Glutamatergic neuron (in vitro differentiated cells): Measurements from ENCODE around the gene CXCL14. TPM values are rescaled to one million over a fixed set of nuclear protein-coding genes. Genes with fewer than 3 reads are reported as not detected.

Experiments
- DNase-seq: peaks from one replicate; pipeline ENCODE4 v3.0.0; 2022
- H3K27ac Mint-ChIP-seq: one replicate; pipeline ENCODE4 v1.8.0; 2020; ENCODE audit warnings: mild to moderate bottlenecking, mixed read lengths, inconsistent platforms; ENCODE audit not compliant: unreplicated experiment
- H3K27me3 Mint-ChIP-seq: one replicate; pipeline ENCODE4 v1.8.0; 2020; ENCODE audit warnings: mild to moderate bottlenecking, moderate library complexity, mixed read lengths, inconsistent platforms; ENCODE audit not compliant: unreplicated experiment
- H3K36me3 Mint-ChIP-seq: one replicate; pipeline ENCODE4 v1.8.0; 2020; ENCODE audit warnings: mild to moderate bottlenecking, mixed read lengths, inconsistent platforms; ENCODE audit not compliant: unreplicated experiment
- H3K4me1 Mint-ChIP-seq: one replicate; pipeline ENCODE4 v1.8.0; 2020; ENCODE audit warnings: mild to moderate bottlenecking, low read depth, mixed read lengths, inconsistent platforms; ENCODE audit not compliant: unreplicated experiment
- H3K4me3 Mint-ChIP-seq: one replicate; pipeline ENCODE4 v1.8.0; 2020; ENCODE audit warnings: mild to moderate bottlenecking, mixed read lengths, inconsistent platforms; ENCODE audit not compliant: unreplicated experiment
- H3K9me3 Mint-ChIP-seq: one replicate; pipeline ENCODE4 v1.8.0; 2020; ENCODE audit warnings: mild to moderate bottlenecking, moderate library complexity, mixed read lengths, inconsistent platforms; ENCODE audit not compliant: unreplicated experiment
- total RNA-seq: library from RNA; stranded (reverse); fragmentation: NEBNext Ultra II Directional; extraction: Animal tissue kit (Norgen Biotek cat#: 25700); gene quantifications from one replicate; pipeline ENCODE4 v1.2.1, GENCODE V29; 2021; ENCODE audit not compliant: unreplicated experiment
- TF ChIP-seq, protein P1 (sequence below): fragments of 200-600 bp; sonication (generic); IDR thresholded peaks from one replicate; pipeline ENCODE4 v1.5.0; 2021; ENCODE audit not compliant: partially characterized antibody, unreplicated experiment

The CXCL14 gene
- total RNA-seq, 1 donor from 2014 or later = 0.32 TPM

DNA sequence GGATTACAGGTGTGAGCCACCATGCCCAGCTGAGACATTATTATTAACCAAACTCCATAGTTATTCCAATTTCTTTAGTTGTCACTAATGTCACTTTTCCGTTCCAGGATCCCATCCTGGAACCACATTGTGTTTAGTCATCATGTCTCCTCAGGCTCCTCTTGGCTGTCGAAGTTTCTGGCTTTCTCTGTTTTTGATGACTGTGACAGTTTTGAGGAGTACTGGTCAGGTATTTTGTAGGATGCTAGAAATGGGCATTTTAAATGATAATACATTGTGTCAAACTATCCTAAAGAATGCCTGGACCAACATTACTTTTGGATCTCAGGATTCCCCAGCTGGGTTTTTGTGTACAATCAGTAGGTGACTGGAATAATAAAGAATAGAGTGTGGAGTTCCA, 23.3 kb downstream of the CXCL14 start:
- TF ChIP-seq, protein P1, sequence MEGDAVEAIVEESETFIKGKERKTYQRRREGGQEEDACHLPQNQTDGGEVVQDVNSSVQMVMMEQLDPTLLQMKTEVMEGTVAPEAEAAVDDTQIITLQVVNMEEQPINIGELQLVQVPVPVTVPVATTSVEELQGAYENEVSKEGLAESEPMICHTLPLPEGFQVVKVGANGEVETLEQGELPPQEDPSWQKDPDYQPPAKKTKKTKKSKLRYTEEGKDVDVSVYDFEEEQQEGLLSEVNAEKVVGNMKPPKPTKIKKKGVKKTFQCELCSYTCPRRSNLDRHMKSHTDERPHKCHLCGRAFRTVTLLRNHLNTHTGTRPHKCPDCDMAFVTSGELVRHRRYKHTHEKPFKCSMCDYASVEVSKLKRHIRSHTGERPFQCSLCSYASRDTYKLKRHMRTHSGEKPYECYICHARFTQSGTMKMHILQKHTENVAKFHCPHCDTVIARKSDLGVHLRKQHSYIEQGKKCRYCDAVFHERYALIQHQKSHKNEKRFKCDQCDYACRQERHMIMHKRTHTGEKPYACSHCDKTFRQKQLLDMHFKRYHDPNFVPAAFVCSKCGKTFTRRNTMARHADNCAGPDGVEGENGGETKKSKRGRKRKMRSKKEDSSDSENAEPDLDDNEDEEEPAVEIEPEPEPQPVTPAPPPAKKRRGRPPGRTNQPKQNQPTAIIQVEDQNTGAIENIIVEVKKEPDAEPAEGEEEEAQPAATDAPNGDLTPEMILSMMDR = no peak
- DNase-seq = no peak
- Mint-ChIP-seq H3K4me1 (peaks cover 5% of the 10 kb centered on the region), H3K36me3 (no peaks in the 10 kb centered on the region), H3K27me3 (peaks cover 2% of the 10 kb centered on the region), H3K4me3 (no peak overlapping the region), H3K9me3 (peaks cover 4% of the 10 kb centered on the region), H3K27ac (no peak overlapping the region)

DNA sequence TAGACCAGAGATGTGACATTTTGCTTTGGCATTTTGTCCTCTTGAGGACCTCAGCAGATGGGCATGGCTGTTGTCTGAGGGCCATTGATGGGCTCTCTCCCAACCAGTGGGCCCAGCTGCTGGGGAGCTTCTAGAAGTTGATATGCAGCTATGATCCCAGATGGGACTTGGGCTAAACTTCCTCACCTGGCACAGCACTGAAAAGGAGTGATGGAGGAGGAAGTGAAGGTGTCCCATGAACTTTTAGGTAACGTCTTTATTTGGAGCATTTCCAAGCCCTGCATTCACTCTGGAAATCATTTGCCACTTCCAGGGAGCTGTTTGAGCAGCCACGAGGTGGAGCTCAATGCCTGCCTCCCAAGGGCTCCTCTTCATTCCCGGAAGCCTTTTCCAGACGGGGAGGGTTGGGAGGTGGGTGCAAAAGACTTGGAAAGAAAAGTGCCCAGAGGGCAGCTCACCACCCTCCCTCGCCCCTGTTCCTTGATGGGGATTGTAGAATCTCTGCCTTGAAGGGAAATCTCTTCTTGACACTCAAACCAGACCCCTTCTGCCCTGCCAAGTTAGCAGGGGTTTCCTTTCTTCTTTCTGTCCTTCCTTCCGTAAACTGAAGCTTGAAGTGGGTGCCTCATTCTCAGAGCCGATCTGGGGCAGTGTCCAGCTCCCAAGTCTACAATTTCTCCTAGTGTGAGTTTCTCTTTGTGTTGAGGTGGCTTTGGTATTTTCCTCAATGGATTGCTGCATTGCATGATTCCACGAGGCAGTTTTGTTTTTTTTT, 24.9 kb downstream of the CXCL14 start:
- Mint-ChIP-seq H3K4me1 (peaks cover 18% of the 10 kb centered on the region), H3K4me3 (no peak overlapping the region), H3K27me3 (no peaks in the 10 kb centered on the region), H3K27ac (no peak overlapping the region), H3K36me3 (no peaks in the 10 kb centered on the region), H3K9me3 (peaks cover 4% of the 10 kb centered on the region)
- peak; percentile 42 for DNase-seq
- TF ChIP-seq, protein P1 = no peak

DNA sequence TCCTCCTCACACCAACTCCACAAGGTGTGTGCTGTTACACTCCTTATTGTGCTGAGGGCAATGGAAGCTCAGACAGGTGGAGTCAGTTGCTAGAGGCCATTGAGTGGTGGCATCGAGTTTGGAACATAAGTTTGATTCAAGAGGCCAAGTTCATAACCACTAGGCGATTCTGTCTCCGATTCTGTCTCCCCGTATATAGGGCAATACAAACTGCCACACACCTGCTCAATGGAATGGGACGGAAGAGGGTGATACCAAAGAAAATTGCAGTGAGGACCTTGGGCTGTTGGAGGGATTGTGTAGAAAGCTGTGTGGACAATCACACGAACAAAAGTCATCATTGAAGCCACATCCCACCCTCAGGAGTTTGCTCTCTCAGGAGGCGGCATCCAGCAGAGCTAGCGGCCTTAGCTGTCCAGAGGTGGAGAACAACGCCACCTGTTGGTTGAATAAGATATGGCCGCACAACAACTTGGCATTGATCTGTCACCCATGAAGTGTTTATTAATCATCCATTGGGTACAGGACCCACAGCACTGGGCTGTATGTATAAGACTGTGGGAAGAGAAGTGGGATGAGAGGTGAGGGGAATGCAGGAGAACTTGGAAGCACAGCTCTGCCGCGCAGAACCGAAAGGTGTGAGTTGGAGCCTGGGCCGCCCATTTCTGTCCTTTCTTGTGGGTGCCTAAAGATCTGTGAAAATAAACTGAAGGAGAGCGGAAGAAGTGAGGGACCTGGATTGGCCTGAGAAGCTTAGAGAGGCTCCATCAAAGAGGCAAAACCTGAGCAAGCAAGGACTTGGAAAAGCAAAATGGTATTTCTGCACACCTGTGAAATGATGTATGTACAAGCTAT, 27.0 kb downstream of the CXCL14 start:
- Mint-ChIP-seq H3K27me3 (peaks cover 3% of the 10 kb centered on the region), H3K9me3 (peaks cover 4% of the 10 kb centered on the region), H3K4me3 (no peak overlapping the region), H3K36me3 (no peaks in the 10 kb centered on the region), H3K4me1 (peaks cover 22% of the 10 kb centered on the region), H3K27ac (no peak overlapping the region)
- TF ChIP-seq, protein P1 = peak; percentile 86
- peak; percentile 82 for DNase-seq

DNA sequence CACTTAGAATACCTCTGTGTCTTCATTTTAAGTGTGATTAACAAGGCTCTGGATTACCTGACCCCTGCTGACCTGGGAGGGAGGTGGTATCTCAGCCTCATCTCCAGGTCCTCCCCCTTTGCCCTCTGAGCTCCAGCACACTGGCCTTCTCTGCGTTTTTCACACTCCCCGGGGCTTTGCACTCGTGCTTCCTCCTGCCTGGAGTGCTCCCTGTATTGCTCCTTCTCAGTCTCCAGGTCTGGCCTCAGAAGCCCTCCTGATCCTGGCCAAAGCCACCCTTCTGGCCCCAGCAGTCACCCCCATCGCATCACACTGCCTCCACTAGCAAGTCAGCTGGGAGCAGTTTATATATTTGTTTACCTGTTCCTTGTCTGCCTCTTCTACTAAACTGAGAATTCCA, 29.4 kb downstream of the CXCL14 start:
- Mint-ChIP-seq H3K27ac (no peak overlapping the region), H3K27me3 (peaks cover 8% of the 10 kb centered on the region)
- TF ChIP-seq, protein P1 = no peak

More for the DNA sequence above, 29.4 kb downstream of the CXCL14 start:
- Mint-ChIP-seq H3K9me3 (peaks cover 7% of the 10 kb centered on the region), H3K4me1 (peaks cover 44% of the 10 kb centered on the region), H3K4me3 (no peak overlapping the region), H3K36me3 (no peaks in the 10 kb centered on the region)
- no peak for DNase-seq
